Hepatocyte (in vitro differentiated cells): ENCODE measurements around the gene GPR35.

Source experiments
- CTCF ChIP-seq: fragments of 200-600 bp; sonication (generic); IDR thresholded peaks from 2 replicates; pipeline ENCODE4 v1.5.1; 2016; ENCODE audit warnings: antibody characterized with exemption, mild to moderate bottlenecking; ENCODE audit not compliant: poor library complexity
- EZH2 ChIP-seq: fragments of 200-600 bp; sonication (generic); IDR thresholded peaks from 2 replicates; pipeline ENCODE4 v1.6.1; 2016; ENCODE audit warnings: antibody characterized with exemption, mild to moderate bottlenecking, borderline replicate concordance

- TF ChIP-seq CTCF (no peak), EZH2 (no peak)
Observed at GRCh38 chr2:240635121-240635997, 10.1 kb downstream of the GPR35 start.
